Loucy (cell line): ENCODE results near the gene PSORS1C1.

ENCODE experiments used
- H2AFZ ChIP-seq: fragments of 200-600 bp; sonication (generic); 2 replicates; pipeline ENCODE4 v1.6.0; 2016; ENCODE audit warnings: antibody characterized with exemption, mild to moderate bottlenecking, low read length, moderate library complexity
- H3F3A ChIP-seq: fragments of 200-600 bp; 2 replicates; pipeline ENCODE4 v1.6.0; 2016; ENCODE audit warnings: antibody characterized with exemption, low read depth, mild to moderate bottlenecking
- H3K27me3 ChIP-seq: fragments of 200-600 bp; sonication (generic); 2 replicates; pipeline ENCODE4 v1.6.1; 2014; ENCODE audit warnings: low read length, mild to moderate bottlenecking; ENCODE audit not compliant: insufficient read depth, poor library complexity, severe bottlenecking
- H3K36me3 ChIP-seq: fragments of 200-600 bp; sonication (generic); 2 replicates; pipeline ENCODE4 v1.6.1; 2016; ENCODE audit warnings: low read length; ENCODE audit not compliant: insufficient read depth
- H3K4me1 ChIP-seq: fragments of 200-600 bp; sonication (generic); 2 replicates; pipeline ENCODE4 v1.5.1; 2014; ENCODE audit warnings: low read length, mild to moderate bottlenecking; ENCODE audit not compliant: insufficient read depth, poor library complexity, severe bottlenecking
- H3K4me2 ChIP-seq: fragments of 200-600 bp; sonication (generic); 2 replicates; pipeline ENCODE4 v1.6.0; 2014; ENCODE audit warnings: antibody characterized with exemption, low read length, low read depth, mild to moderate bottlenecking; ENCODE audit not compliant: poor library complexity, severe bottlenecking
- H3K4me3 ChIP-seq: fragments of 200-600 bp; sonication (generic); 2 replicates; pipeline ENCODE4 v1.5.1; 2014; ENCODE audit warnings: low read length, mild to moderate bottlenecking, mixed read lengths; ENCODE audit not compliant: poor library complexity, severe bottlenecking
- H3K79me2 ChIP-seq: fragments of 200-600 bp; sonication (generic); 2 replicates; pipeline ENCODE4 v1.6.1; 2014; ENCODE audit warnings: low read length; ENCODE audit not compliant: insufficient read depth
- H3K9ac ChIP-seq: fragments of 200-600 bp; sonication (generic); 2 replicates; pipeline ENCODE4 v1.6.0; 2014; ENCODE audit warnings: mild to moderate bottlenecking, low read depth, low read length, moderate library complexity; ENCODE audit not compliant: poor library complexity, severe bottlenecking
- H3K9me2 ChIP-seq: fragments of 200-600 bp; sonication (generic); replicated peaks from 2 replicates; pipeline ENCODE4 v1.6.1; 2016; ENCODE audit warnings: low read depth, low read length, mixed read lengths
- H3K9me3 ChIP-seq: fragments of 200-600 bp; sonication (generic); 2 replicates; pipeline ENCODE4 v1.6.1; 2014; ENCODE audit warnings: mild to moderate bottlenecking, antibody characterized with exemption, low read length, low read depth; ENCODE audit not compliant: insufficient read depth
- H4K20me1 ChIP-seq: fragments of 200-600 bp; sonication (generic); 2 replicates; pipeline ENCODE4 v1.6.0; 2014; ENCODE audit warnings: antibody characterized with exemption, low read length, mild to moderate bottlenecking; ENCODE audit not compliant: insufficient read depth, poor library complexity, severe bottlenecking
- EZH2phosphoT487 ChIP-seq: fragments of 200-600 bp; IDR thresholded peaks from 2 replicates; pipeline ENCODE4 v1.6.1; 2018; ENCODE audit warnings: antibody characterized with exemption, mild to moderate bottlenecking, moderate library complexity, borderline replicate concordance
- TF ChIP-seq, protein P1 (sequence below): fragments of 200-600 bp; sonication (generic); conservative IDR thresholded peaks from 2 replicates; pipeline ENCODE4 v1.5.1; 2014; ENCODE audit warnings: mild to moderate bottlenecking, antibody characterized with exemption, low read length

PSORS1C1 gene

DNA sequence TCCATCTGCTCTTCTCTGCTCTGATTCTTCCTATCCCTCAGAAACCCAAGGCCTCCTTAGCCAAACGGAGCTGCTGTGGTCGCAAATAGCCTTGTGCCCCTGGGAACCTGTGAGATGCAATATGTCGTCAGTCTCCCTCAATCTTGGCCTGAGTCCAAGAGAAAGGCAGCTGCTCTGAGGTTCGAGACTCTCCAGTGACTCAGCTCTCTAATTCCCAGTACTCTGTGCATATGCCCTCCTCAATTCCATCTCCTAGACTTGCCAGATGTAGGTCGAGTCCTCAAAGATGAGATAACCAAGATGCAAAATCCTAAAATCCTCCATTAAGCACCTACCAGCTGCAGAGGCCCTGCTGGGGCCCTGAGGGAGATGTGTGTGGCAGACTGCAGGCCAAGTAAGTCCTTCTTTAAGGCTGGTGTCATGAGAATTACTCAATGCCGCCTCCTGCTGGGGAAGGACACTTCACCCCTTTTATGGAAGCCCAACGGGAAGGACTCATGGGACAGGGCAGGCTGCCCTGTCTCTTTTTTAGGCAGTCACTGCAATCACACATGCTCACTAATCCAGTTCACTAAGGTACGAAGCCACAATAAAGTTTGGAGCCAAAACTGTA is 30.8 kb upstream of the PSORS1C1 start:
- Histone ChIP-seq H3K9ac (no peak overlapping the region), H3F3A (no peaks in the 10 kb centered on the region), H3K4me1 (peaks cover 14% of the 10 kb centered on the region), H3K4me3 (no peak overlapping the region), H4K20me1 (no peaks in the 10 kb centered on the region), H3K4me2 (no peak overlapping the region), H3K79me2 (no peaks in the 10 kb centered on the region), H2AFZ (no peak overlapping the region), H3K27me3 (no peaks in the 10 kb centered on the region), H3K36me3 (no peaks in the 10 kb centered on the region), H3K9me3 (no peaks in the 10 kb centered on the region), H3K9me2 (no peaks in the 10 kb centered on the region)
- TF ChIP-seq, protein P1, sequence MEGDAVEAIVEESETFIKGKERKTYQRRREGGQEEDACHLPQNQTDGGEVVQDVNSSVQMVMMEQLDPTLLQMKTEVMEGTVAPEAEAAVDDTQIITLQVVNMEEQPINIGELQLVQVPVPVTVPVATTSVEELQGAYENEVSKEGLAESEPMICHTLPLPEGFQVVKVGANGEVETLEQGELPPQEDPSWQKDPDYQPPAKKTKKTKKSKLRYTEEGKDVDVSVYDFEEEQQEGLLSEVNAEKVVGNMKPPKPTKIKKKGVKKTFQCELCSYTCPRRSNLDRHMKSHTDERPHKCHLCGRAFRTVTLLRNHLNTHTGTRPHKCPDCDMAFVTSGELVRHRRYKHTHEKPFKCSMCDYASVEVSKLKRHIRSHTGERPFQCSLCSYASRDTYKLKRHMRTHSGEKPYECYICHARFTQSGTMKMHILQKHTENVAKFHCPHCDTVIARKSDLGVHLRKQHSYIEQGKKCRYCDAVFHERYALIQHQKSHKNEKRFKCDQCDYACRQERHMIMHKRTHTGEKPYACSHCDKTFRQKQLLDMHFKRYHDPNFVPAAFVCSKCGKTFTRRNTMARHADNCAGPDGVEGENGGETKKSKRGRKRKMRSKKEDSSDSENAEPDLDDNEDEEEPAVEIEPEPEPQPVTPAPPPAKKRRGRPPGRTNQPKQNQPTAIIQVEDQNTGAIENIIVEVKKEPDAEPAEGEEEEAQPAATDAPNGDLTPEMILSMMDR: peak; percentile 53
- no peak for TF ChIP-seq EZH2phosphoT487

DNA sequence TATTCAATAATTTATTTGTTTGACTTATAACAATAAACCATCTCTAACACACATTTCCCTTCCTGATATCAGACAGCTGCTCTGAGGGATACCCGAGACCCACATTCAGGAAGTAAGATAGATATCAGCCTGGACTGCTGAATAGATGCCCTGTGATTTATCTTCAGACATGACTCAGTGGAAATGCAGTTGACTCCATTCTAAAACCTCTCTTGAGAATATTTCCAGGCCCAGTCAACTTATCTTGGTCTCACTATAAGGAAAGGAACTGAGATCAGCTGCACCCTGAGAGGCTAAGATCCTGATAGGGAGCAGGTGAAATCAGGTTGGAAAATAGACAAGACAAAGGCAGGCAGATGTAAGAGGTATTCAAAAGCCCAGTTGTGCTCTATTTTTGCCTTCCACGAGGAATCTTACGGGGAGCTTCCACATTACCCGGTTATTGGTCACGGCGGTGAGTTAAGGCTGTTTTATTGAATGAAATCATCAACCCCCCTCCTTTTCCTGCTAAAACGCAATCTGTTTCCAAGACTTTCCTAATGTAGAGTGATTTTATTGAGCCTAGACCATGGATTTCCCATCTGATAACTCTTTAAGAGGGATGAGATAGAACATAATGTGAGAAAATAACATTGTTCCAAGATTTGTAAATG is 27.7 kb upstream of the PSORS1C1 start:
- H3K9me2 ChIP-seq: no peaks in the 10 kb centered on the region
- H2AFZ ChIP-seq: no peak overlapping the region
- H3K4me2 ChIP-seq: peak overlapping the region; percentile 3

DNA sequence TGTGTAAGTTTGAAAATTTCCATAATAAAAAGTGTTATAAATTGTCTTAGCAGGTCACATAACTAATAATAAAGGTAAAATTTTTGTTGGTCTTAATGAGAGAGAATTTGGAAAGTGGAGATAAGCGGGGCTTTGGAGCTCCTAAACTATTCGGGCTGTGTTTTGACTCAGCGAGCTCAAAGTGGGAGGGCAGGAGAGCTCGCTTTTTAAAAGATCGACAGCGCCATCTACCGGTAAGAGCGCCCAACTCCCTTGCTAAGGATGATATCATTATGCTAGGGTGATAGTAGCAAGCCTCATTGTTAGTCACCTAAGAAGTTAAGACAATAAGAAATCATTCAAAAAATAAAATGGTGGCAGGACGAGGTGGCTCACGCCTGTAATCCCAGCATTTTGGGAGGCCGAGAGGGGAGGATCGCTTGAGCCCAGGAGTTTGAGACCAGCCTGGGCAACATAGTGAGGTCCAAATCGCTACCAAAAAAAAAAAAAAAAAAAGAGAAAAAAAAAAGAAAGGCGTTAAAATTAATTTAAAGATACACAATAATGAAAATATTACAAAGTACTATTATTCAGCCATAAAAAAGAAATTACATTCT is 27.0 kb upstream of the PSORS1C1 start:
- Histone ChIP-seq H3K9me3 (no peaks in the 10 kb centered on the region), H3K9me2 (no peaks in the 10 kb centered on the region), H3F3A (no peaks in the 10 kb centered on the region), H3K4me3 (no peak overlapping the region), H3K4me1 (peaks cover 10% of the 10 kb centered on the region), H3K9ac (no peak overlapping the region), H4K20me1 (no peaks in the 10 kb centered on the region), H3K79me2 (no peaks in the 10 kb centered on the region), H3K27me3 (no peaks in the 10 kb centered on the region), H2AFZ (no peak overlapping the region), H3K4me2 (peak overlapping the region; percentile 3), H3K36me3 (no peaks in the 10 kb centered on the region)
- no peak for TF ChIP-seq EZH2phosphoT487
- TF ChIP-seq, protein P1: peak; percentile 75

More for the DNA sequence above, 27.7 kb upstream of the PSORS1C1 start:
- no peaks in the 10 kb centered on the region for H3K27me3 ChIP-seq
- H3K4me1 ChIP-seq: peaks cover 10% of the 10 kb centered on the region
- TF ChIP-seq, protein P1: no peak
- no peak for TF ChIP-seq EZH2phosphoT487
- no peaks in the 10 kb centered on the region for H3K36me3 ChIP-seq
- no peak overlapping the region for H3K4me3 ChIP-seq
- H3K9me3 ChIP-seq: no peaks in the 10 kb centered on the region
- H3F3A ChIP-seq: no peaks in the 10 kb centered on the region
- H4K20me1 ChIP-seq: no peaks in the 10 kb centered on the region
- no peaks in the 10 kb centered on the region for H3K79me2 ChIP-seq
- no peak overlapping the region for H3K9ac ChIP-seq
